GM12874 (cell line): Measurements from ENCODE around the gene RFX6.

Experiments
- TF ChIP-seq, protein P1 (sequence below): IDR thresholded peaks from 2 replicates; pipeline ENCODE4 v1.5.1; 2011; ENCODE audit warnings: low read depth, mild to moderate bottlenecking, control low read depth, low read length, moderate library complexity; ENCODE audit not compliant: insufficient read depth

Gene RFX6

GRCh38 chr6:116881236-116881635, 4.2 kb downstream of the RFX6 start:
- TF ChIP-seq, protein P1, sequence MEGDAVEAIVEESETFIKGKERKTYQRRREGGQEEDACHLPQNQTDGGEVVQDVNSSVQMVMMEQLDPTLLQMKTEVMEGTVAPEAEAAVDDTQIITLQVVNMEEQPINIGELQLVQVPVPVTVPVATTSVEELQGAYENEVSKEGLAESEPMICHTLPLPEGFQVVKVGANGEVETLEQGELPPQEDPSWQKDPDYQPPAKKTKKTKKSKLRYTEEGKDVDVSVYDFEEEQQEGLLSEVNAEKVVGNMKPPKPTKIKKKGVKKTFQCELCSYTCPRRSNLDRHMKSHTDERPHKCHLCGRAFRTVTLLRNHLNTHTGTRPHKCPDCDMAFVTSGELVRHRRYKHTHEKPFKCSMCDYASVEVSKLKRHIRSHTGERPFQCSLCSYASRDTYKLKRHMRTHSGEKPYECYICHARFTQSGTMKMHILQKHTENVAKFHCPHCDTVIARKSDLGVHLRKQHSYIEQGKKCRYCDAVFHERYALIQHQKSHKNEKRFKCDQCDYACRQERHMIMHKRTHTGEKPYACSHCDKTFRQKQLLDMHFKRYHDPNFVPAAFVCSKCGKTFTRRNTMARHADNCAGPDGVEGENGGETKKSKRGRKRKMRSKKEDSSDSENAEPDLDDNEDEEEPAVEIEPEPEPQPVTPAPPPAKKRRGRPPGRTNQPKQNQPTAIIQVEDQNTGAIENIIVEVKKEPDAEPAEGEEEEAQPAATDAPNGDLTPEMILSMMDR = no peak

- TF ChIP-seq, protein P1 = no peak
These were observed 6.0 kb downstream of the RFX6 start for GRCh38 chr6:116883005-116883404.

DNA sequence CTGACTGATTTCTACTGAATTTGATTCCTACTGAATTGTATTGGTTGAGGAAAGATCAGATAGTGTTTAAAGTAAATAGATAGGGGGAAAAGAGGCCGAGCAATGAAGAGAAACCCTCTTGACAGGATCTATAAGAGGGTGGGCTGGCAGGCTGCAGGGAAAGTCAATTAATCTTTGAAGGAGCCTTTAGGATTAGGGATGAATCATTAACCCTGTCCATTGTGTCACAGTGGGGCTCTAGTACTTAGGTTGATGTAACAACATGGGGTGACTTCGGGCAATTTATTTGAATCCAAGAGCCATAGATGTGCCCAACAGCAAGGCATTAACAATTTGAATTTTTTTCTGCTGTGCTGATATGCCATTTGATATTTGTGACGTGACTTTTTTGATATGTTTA, 7.5 kb downstream of the RFX6 start:
- TF ChIP-seq, protein P1 = no peak

- TF ChIP-seq, protein P1 = no peak
These were observed 10.1 kb downstream of the RFX6 start for GRCh38 chr6:116887168-116887567.

GRCh38 chr6:116887894-116888293, 10.9 kb downstream of the RFX6 start:
- TF ChIP-seq, protein P1 = no peak

DNA sequence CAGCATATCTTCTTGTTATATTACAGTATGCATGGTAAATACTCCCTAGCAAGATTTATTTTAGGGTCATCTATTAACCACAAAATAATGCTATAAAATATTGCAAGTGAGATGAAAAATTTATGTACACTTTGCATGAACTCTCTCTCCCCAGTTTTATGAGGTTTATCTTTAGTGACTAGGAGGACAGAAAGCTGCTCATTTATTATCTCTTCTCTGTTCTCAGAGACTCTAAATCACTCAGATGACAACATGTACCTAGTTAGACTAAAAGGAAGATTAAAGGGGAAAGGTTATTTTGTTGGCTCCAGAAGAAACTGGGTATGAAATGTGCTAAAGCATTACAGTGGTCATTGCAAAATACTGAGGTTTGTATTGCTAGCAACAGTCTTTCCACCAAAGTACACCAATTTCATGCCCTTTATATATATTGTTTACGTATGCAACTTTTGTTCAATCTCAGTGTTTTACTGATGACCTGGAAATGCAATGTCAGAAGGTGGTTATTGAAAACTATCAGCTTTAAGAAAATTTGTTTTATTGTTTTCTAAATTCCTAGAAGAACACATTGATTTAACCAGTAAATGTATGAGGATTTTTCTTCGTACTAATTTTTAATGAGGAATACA, 11.8 kb downstream of the RFX6 start:
- TF ChIP-seq, protein P1 = no peak

GRCh38 chr6:116894669-116895068, 17.6 kb downstream of the RFX6 start:
- TF ChIP-seq, protein P1 = no peak
